SU-DHL-6 (cell line): Measurements from ENCODE around the gene MOCS1.

Source experiments
- CTCF ChIP-seq: fragments of 200-600 bp; sonication (generic); IDR thresholded peaks from one replicate; pipeline ENCODE4 v1.5.1; 2017; ENCODE audit warnings: antibody characterized with exemption, mild to moderate bottlenecking, low read length, moderate library complexity; ENCODE audit not compliant: insufficient read depth, poor library complexity, severe bottlenecking
- EZH2phosphoT487 ChIP-seq: fragments of 200-600 bp; sonication (generic), shearing (Covaris generic); conservative IDR thresholded peaks from 2 replicates; pipeline ENCODE4 v1.6.1; 2018; ENCODE audit warnings: mild to moderate bottlenecking, antibody characterized with exemption, low read length, moderate library complexity, mixed read lengths

DNA sequence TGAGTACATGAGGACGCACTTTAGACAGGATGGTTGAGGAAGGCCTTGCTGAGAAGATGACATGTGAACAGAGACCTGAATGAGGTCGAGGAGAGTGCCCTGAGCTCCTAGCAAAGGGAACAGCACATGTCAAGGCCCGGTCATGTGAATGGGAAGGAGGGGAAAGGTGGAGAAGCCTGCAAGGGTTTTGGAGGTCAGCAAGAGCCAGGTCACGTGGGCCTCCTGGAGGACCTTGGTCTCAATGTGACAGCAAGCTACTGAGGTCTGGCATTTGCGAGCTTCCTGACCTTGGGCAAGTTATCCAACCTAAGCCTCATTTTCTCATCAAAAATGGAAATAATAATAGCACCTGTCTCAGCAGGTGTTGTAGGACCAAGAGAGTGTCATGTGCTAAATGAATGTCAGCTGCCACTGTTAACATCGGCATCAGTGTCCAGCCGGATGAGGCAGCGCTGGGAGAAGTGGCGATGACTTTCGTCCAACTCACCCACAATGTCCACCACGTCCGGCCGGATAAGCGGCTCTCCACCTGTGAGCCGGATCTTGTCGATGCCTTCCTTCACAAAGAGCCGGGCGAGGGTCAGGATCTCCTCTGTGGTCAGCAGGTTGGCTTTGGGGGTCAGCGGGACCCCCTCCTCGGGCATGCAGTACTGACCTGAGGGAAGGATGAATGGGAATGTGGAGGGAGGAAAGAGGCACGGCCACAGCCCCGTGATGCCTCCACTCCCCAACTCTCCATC lies 8.9 kb downstream of the MOCS1 start:
- TF ChIP-seq CTCF, result no peak
- TF ChIP-seq EZH2phosphoT487, result no peak
